ENCODE measurements around the gene ETNK2. TPM values are rescaled to one million over a fixed set of nuclear protein-coding genes. Genes with fewer than 3 reads are reported as not detected.

The ETNK2 gene
- total and polyA plus RNA-seq, 2 of the 8 experiments (the other 6 are each of a cell fraction or from before 2014, with no cell fraction given), result 20.1 to 26.7 TPM

- TF ChIP-seq CHD7 (IDR thresholded peaks at IDR 0.05; ENCODE audit: insufficient replicate concordance, low read length) (no peak), JUN (IDR thresholded peaks at IDR 0.05; ENCODE audit: low read depth, low read length) (no peak), ZNF274 (IDR thresholded peaks at IDR 0.05; ENCODE audit: borderline replicate concordance, extremely low read depth, low read length) (no peak), CTBP2 (IDR thresholded peaks at IDR 0.05; ENCODE audit: borderline replicate concordance, insufficient read depth, insufficient read length, low read length) (no peak)
These were observed 18.8 kb upstream of the ETNK2 start (continued) for GRCh38 chr1:204170494-204171155.
